B cell (primary cell): Measurements from ENCODE around the gene CRELD2. TPM values are rescaled to one million over a fixed set of nuclear protein-coding genes. Genes with fewer than 3 reads are reported as not detected.

Experiments used
- ATAC-seq: fragments of 200-7000 bp; cut with Tn5 transposase; one replicate; pipeline ENCODE4 v1.10.0; 2021; ENCODE audit warnings: low read depth, mild to moderate bottlenecking, moderate number of reproducible peaks, moderate library complexity
- CTCF ChIA-PET: fragments of 350-600 bp; sonication (Branson Sonifier 250); formaldehyde crosslinking; loops from one replicate; lab custom pipeline; 2021; ENCODE audit warnings: antibody characterized with exemption, inconsistent platforms; lab: Charles Lee
- POLR2A ChIA-PET: fragments of 350-600 bp; sonication (Branson Sonifier 250); formaldehyde crosslinking; loops from one replicate; lab custom pipeline; 2021; ENCODE audit warnings: antibody characterized with exemption; lab: Charles Lee
- DNase-seq: peaks from one replicate; pipeline ENCODE4 v3.0.0; 2013
- H2AFZ ChIP-seq: 2 replicates; pipeline ENCODE4 v1.6.1; 2012; ENCODE audit warnings: mild to moderate bottlenecking, low read depth, low read length; ENCODE audit not compliant: insufficient read depth, poor library complexity, severe bottlenecking
- H3K27ac ChIP-seq, 2 donors: 1 replicate in 1 of 2; 2 replicates in 1 of 2; pipeline ENCODE4 v1.5.1; 2012 to 2013; ENCODE audit warnings: low read length in 2 of 2, mild to moderate bottlenecking in 2 of 2, moderate library complexity in 1 of 2
- H3K27me3 ChIP-seq, 4 experiments: fragments of 200-600 bp in 1 of 4; sonication (generic) in 1 of 4; replicated peaks in 1 of 4; 1 replicate in 2 of 4; 2 replicates in 2 of 4; pipeline versions ENCODE4 v1.6.1 to v1.7.0; 2013 to 2016; ENCODE audit warnings: low read length in 3 of 4, mild to moderate bottlenecking in 2 of 4, mixed read lengths in 1 of 4, moderate library complexity in 1 of 4; ENCODE audit not compliant: insufficient read depth in 4 of 4, control insufficient read depth in 3 of 4; ENCODE audit errors: control extremely low read depth in 1 of 4
- H3K36me3 ChIP-seq, 2 experiments: replicated peaks in 1 of 2; 1 replicate in 1 of 2; 2 replicates in 1 of 2; pipeline versions ENCODE4 v1.6.1 to v1.7.1; 2013; ENCODE audit warnings: low read length in 1 of 2; ENCODE audit not compliant: insufficient read depth in 2 of 2, control insufficient read depth in 1 of 2; ENCODE audit errors: control extremely low read depth in 1 of 2, extremely low read depth in 1 of 2
- H3K4me1 ChIP-seq, 2 donors: fragments of 200-600 bp in 1 of 2; sonication (generic) in 1 of 2; 1 replicate in 1 of 2; 2 replicates in 1 of 2; pipeline versions ENCODE4 v1.5.1 to v1.6.1; 2013 to 2017; ENCODE audit warnings: low read length in 2 of 2; ENCODE audit not compliant: control insufficient read depth in 2 of 2, insufficient read depth in 2 of 2
- H3K4me2 ChIP-seq: replicated peaks from 2 replicates; pipeline ENCODE3; 2012; ENCODE audit warnings: mild to moderate bottlenecking, low read depth, low read length; ENCODE audit not compliant: poor library complexity, severe bottlenecking
- H3K4me3 ChIP-seq, 5 experiments: fragments of 200-600 bp in 1 of 5; sonication (generic) in 1 of 5; 1 replicate in 3 of 5; 2 replicates in 2 of 5; pipeline versions ENCODE4 v1.5.1 to v1.7.0; 2011 to 2016; ENCODE audit warnings: low read length in 4 of 5, mild to moderate bottlenecking in 4 of 5, low read depth in 2 of 5, control low read depth in 1 of 5, moderate library complexity in 1 of 5; ENCODE audit not compliant: insufficient read depth in 1 of 5; ENCODE audit errors: control extremely low read depth in 1 of 5, extremely low read depth in 1 of 5
- H3K79me2 ChIP-seq: fragments of 200-600 bp; sonication (generic); one replicate; pipeline ENCODE4 v1.6.0; 2016; ENCODE audit warnings: low read length; ENCODE audit not compliant: control insufficient read depth, insufficient read depth
- H3K9ac ChIP-seq: fragments of 200-600 bp; sonication (generic); 2 replicates; pipeline ENCODE4 v1.6.1; 2017; ENCODE audit warnings: mild to moderate bottlenecking, low read length, moderate library complexity
- H3K9me3 ChIP-seq, 3 donors: one replicate each; pipeline versions ENCODE4 v1.6.1 to v1.7.1; 2013; ENCODE audit warnings: low read length in 2 of 3; ENCODE audit not compliant: control insufficient read depth in 2 of 3, insufficient read depth in 1 of 3; ENCODE audit errors: control extremely low read depth in 1 of 3
- H4K20me1 ChIP-seq: 2 replicates; pipeline ENCODE4 v1.6.0; 2012; ENCODE audit warnings: mild to moderate bottlenecking, low read length; ENCODE audit not compliant: insufficient read depth, control insufficient read depth, poor library complexity, severe bottlenecking
- H3K27ac Mint-ChIP-seq: one replicate; pipeline ENCODE4 v1.8.0; 2021; ENCODE audit warnings: mixed read lengths
- H3K27me3 Mint-ChIP-seq: one replicate; pipeline ENCODE4 v1.8.0; 2021; ENCODE audit warnings: mixed read lengths
- H3K4me1 Mint-ChIP-seq: one replicate; pipeline ENCODE4 v1.8.0; 2021; ENCODE audit warnings: mixed read lengths
- H3K4me3 Mint-ChIP-seq: one replicate; pipeline ENCODE4 v1.8.0; 2021; ENCODE audit warnings: mixed read lengths
- H3K9me3 Mint-ChIP-seq: one replicate; pipeline ENCODE4 v1.8.0; 2022; ENCODE audit warnings: mixed read lengths; ENCODE audit not compliant: insufficient read depth
- CTCF ChIP-seq: fragments of 200-600 bp; IDR thresholded peaks from one replicate; pipeline ENCODE4 v1.8.0; 2022; ENCODE audit warnings: antibody characterized with exemption, mild to moderate bottlenecking
- EZH2 ChIP-seq: IDR thresholded peaks from 2 replicates; pipeline ENCODE4 v1.6.1; 2012; ENCODE audit warnings: borderline replicate concordance, low read depth, mild to moderate bottlenecking, moderate library complexity, low read length; ENCODE audit not compliant: insufficient read depth, poor library complexity, severe bottlenecking
- WGBS: methylation state at CpG from one replicate; pipeline ENCODE4 v1.1.5; 2013; ENCODE audit warnings: missing lambda C conversion rate; ENCODE audit not compliant: insufficient coverage; 5-methylcytosine and 5-hydroxymethylcytosine counted together
- intact Hi-C: fragments of 100-400 bp; cut with micrococcal nuclease; formaldehyde crosslinking; loops from one replicate; pipeline ENCODE4 v1.10.0; 2022
- polyA plus RNA-seq: library from polyadenylated mRNA; depleted of rRNA; stranded (reverse); fragments of >200 nt; gene quantifications from 2 replicates; pipeline ENCODE4 v1.2.3, GENCODE V29; 2012
- total RNA-seq, 2 donors: library from RNA; stranded (reverse); fragments of 120-200 nt in 1 of 2; gene quantifications; 1 replicate in 1 of 2; 2 replicates in 1 of 2; pipeline versions ENCODE4 v1.2.3 to v1.2.4, GENCODE V29; 2013 to 2022

The CRELD2 gene
- total and polyA plus RNA-seq, 2 donors (not counting 1 experiment from before 2014, with no cell fraction given): 35.9 to 41.9 TPM

GRCh38 chr22:49869845-49870712, 48.4 kb upstream of the CRELD2 start:
- Histone ChIP-seq H3K27me3 (no peaks in the 10 kb centered on the region), H4K20me1 (peaks cover 40% of the 10 kb centered on the region), H2AFZ (no peak overlapping the region), H3K36me3 (no peaks in the 10 kb centered on the region), H3K9ac (no peak overlapping the region), H3K4me1 (no peaks in the 10 kb centered on the region), H3K79me2 (peaks cover 96% of the 10 kb centered on the region), H3K4me2 (no peak overlapping the region), H3K9me3 (peaks cover 0 to 32% (median 22%) of the 10 kb centered on the region in 3 donors), H3K27ac (no peak overlapping the region), H3K4me3 (no peak overlapping the region)
- Mint-ChIP-seq H3K4me3 (no peak overlapping the region), H3K9me3 (peaks cover 20% of the 10 kb centered on the region), H3K4me1 (peaks cover 10% of the 10 kb centered on the region), H3K27me3 (no peaks in the 10 kb centered on the region), H3K27ac (no peak overlapping the region)
- DNase-seq: no peak
- 94% methylated on average over 8 of the region's 14 CpGs for WGBS
- intact Hi-C loops: no loop called here
- POLR2A ChIA-PET: interaction anchor here (0.7 kb wide), 2 partner anchors 11 to 180 kb away, joined by 3 to 11 read pairs; no protein-coding TSS in a partner anchor
- no peak for ATAC-seq
- TF ChIP-seq CTCF: no peak
- no peak for TF ChIP-seq EZH2
- CTCF ChIA-PET: interaction anchor here (0.6 kb wide), 1 partner anchor 117 kb away, joined by 3 read pairs; no protein-coding TSS in a partner anchor

GRCh38 chr22:49871482-49871881, 47.0 kb upstream of the CRELD2 start:
- ATAC-seq: no peak
- Mint-ChIP-seq H3K27ac (no peak overlapping the region), H3K4me1 (peaks cover 12% of the 10 kb centered on the region), H3K27me3 (no peaks in the 10 kb centered on the region), H3K4me3 (no peak overlapping the region), H3K9me3 (peaks cover 12% of the 10 kb centered on the region)
- no peak for DNase-seq
- H2AFZ ChIP-seq: no peak overlapping the region
- H3K9ac ChIP-seq: no peak overlapping the region
- no peak overlapping the region for H3K27ac ChIP-seq
- H3K4me3 ChIP-seq: no peak overlapping the region
- no peak for TF ChIP-seq EZH2
- TF ChIP-seq CTCF: no peak
- no peaks in the 10 kb centered on the region for H3K27me3 ChIP-seq
- H3K4me2 ChIP-seq: no peak overlapping the region
- 100% methylated on average over 2 of the region's 4 CpGs for WGBS
- intact Hi-C loops: no loop called here
- POLR2A ChIA-PET: no interaction called here
- CTCF ChIA-PET: interaction anchor here (1.1 kb wide), 1 partner anchor 14 kb away, joined by 3 read pairs; no protein-coding TSS in a partner anchor
- H4K20me1 ChIP-seq: peaks cover 53% of the 10 kb centered on the region
- H3K79me2 ChIP-seq: peaks cover 96% of the 10 kb centered on the region
- H3K9me3 ChIP-seq: peaks cover 0 to 23% (median 13%) of the 10 kb centered on the region in 3 donors
- H3K4me1 ChIP-seq: no peaks in the 10 kb centered on the region
- peaks cover 0 to 3% of the 10 kb centered on the region in 2 experiments for H3K36me3 ChIP-seq
